Measurements from ENCODE around the gene ARHGEF10L.

The ARHGEF10L gene

GRCh38 chr1:17588048-17588871 lies 48.8 kb downstream of the ARHGEF10L start:
- no peak for DNase-seq (ENCODE audit: low read depth in 1 of 2, low spot score in 1 of 2)

- no peak for DNase-seq (ENCODE audit: low read depth in 1 of 2, low spot score in 1 of 2)
Measured at GRCh38 chr1:17591814-17592430, 52.4 kb downstream of the ARHGEF10L start.

GRCh38 chr1:17594026-17594425 lies 54.5 kb downstream of the ARHGEF10L start:
- no peak for DNase-seq (ENCODE audit: low read depth in 1 of 2, low spot score in 1 of 2)

GRCh38 chr1:17594690-17595601 lies 55.4 kb downstream of the ARHGEF10L start:
- no peak for DNase-seq (ENCODE audit: low read depth in 1 of 2, low spot score in 1 of 2)

- DNase-seq (ENCODE audit: low read depth in 1 of 2, low spot score in 1 of 2) = no peak
Measured at GRCh38 chr1:17595602-17595925, 56.1 kb downstream of the ARHGEF10L start.

GRCh38 chr1:17596186-17596585 lies 56.7 kb downstream of the ARHGEF10L start:
- DNase-seq (ENCODE audit: low read depth in 1 of 2, low spot score in 1 of 2) = no peak

GRCh38 chr1:17596651-17597509 lies 57.4 kb downstream of the ARHGEF10L start:
- DNase-seq (ENCODE audit: low read depth in 1 of 2, low spot score in 1 of 2) = no peak

GRCh38 chr1:17597651-17598050 lies 58.2 kb downstream of the ARHGEF10L start:
- no peak for DNase-seq (ENCODE audit: low read depth in 1 of 2, low spot score in 1 of 2)

GRCh38 chr1:17598251-17598650 lies 58.8 kb downstream of the ARHGEF10L start:
- no peak for DNase-seq (ENCODE audit: low read depth in 1 of 2, low spot score in 1 of 2)

- DNase-seq (ENCODE audit: low read depth in 1 of 2, low spot score in 1 of 2) = no peak
Measured at GRCh38 chr1:17599291-17599953, 59.9 kb downstream of the ARHGEF10L start.

GRCh38 chr1:17599954-17600300 lies 60.4 kb downstream of the ARHGEF10L start:
- no peak for DNase-seq (ENCODE audit: low read depth in 1 of 2, low spot score in 1 of 2)

GRCh38 chr1:17600321-17600720 lies 60.8 kb downstream of the ARHGEF10L start:
- DNase-seq (ENCODE audit: low read depth in 1 of 2, low spot score in 1 of 2) = no peak

GRCh38 chr1:17601643-17602382 lies 62.3 kb downstream of the ARHGEF10L start:
- DNase-seq (ENCODE audit: low read depth in 1 of 2, low spot score in 1 of 2) = no peak

GRCh38 chr1:17603091-17603841 lies 63.8 kb downstream of the ARHGEF10L start:
- no peak for DNase-seq (ENCODE audit: low read depth in 1 of 2, low spot score in 1 of 2)

- no peak for DNase-seq (ENCODE audit: low read depth in 1 of 2, low spot score in 1 of 2)
Measured at GRCh38 chr1:17605582-17606344, 66.3 kb downstream of the ARHGEF10L start.

- no peak for DNase-seq (ENCODE audit: low read depth in 1 of 2, low spot score in 1 of 2)
Measured at GRCh38 chr1:17606826-17607440, 67.4 kb downstream of the ARHGEF10L start.

- no peak for DNase-seq (ENCODE audit: low read depth in 1 of 2, low spot score in 1 of 2)
Measured at GRCh38 chr1:17607644-17608581, 68.4 kb downstream of the ARHGEF10L start.
